IPS DF 6.9 (cell line): ENCODE data around the gene TPBGL.

Experiments used
- DNase-seq: peaks from one replicate; pipeline ENCODE4 v3.0.0-alpha.2; 2013; ENCODE audit warnings: low read depth, low spot score
- H3K27ac ChIP-seq: one replicate; pipeline ENCODE4 v1.5.1; 2013; ENCODE audit warnings: low read length, control low read depth
- H3K27me3 ChIP-seq: 2 replicates; pipeline ENCODE4 v1.6.1; 2013; ENCODE audit warnings: mild to moderate bottlenecking, low read length; ENCODE audit not compliant: control insufficient read depth, insufficient read depth
- H3K36me3 ChIP-seq: 2 replicates; pipeline ENCODE4 v1.6.1; 2013; ENCODE audit warnings: low read length; ENCODE audit not compliant: control insufficient read depth, insufficient read depth
- H3K4me1 ChIP-seq: 2 replicates; pipeline ENCODE4 v1.6.1; 2013; ENCODE audit warnings: low read length; ENCODE audit not compliant: control insufficient read depth, insufficient read depth
- H3K4me3 ChIP-seq: 2 replicates; pipeline ENCODE4 v1.5.1; 2013; ENCODE audit warnings: mild to moderate bottlenecking, low read length
- H3K9me3 ChIP-seq: 2 replicates; pipeline ENCODE4 v1.6.1; 2013; ENCODE audit warnings: low read length, inconsistent platforms; ENCODE audit not compliant: control insufficient read depth, insufficient read depth
- WGBS: extraction: QIAGEN DNeasy Blood & Tissue Kit; methylation state at CpG from one replicate; pipeline ENCODE4 v1.1.7; 2013; ENCODE audit warnings: mixed read lengths, missing lambda C conversion rate; ENCODE audit not compliant: insufficient read length, insufficient coverage; 5-methylcytosine and 5-hydroxymethylcytosine counted together

Gene TPBGL

GRCh38 chr11:75246006-75246670 is 5.6 kb downstream of the TPBGL start:
- H3K4me1 ChIP-seq, result peaks cover 3% of the 10 kb centered on the region; the same call in 1 of the 2 replicates
- no peak overlapping the region for H3K4me3 ChIP-seq
- H3K27me3 ChIP-seq, result peaks cover 19% of the 10 kb centered on the region
- no peak for DNase-seq
- no peaks in the 10 kb centered on the region for H3K36me3 ChIP-seq
- no peaks in the 10 kb centered on the region for H3K9me3 ChIP-seq
- WGBS, result no CpG with 5 or more reads among the region's 7 CpGs
- no peak overlapping the region for H3K27ac ChIP-seq

- Histone ChIP-seq H3K4me3 (no peak overlapping the region), H3K36me3 (no peaks in the 10 kb centered on the region), H3K27ac (no peak overlapping the region), H3K4me1 (peaks cover 3% of the 10 kb centered on the region; the same call in 1 of the 2 replicates), H3K9me3 (no peaks in the 10 kb centered on the region), H3K27me3 (peaks cover 19% of the 10 kb centered on the region)
- no peak for DNase-seq
- no CpG with 5 or more reads among the region's 11 CpGs for WGBS
These were observed 6.2 kb downstream of the TPBGL start for GRCh38 chr11:75246671-75247350.

GRCh38 chr11:75248924-75249256 is 8.3 kb downstream of the TPBGL start:
- no peaks in the 10 kb centered on the region for H3K4me1 ChIP-seq
- no peaks in the 10 kb centered on the region for H3K9me3 ChIP-seq
- WGBS, result no CpG with 5 or more reads among the region's 11 CpGs
- no peak overlapping the region for H3K4me3 ChIP-seq
- no peak for DNase-seq
- H3K36me3 ChIP-seq, result no peaks in the 10 kb centered on the region
- H3K27me3 ChIP-seq, result peaks cover 1% of the 10 kb centered on the region; the same call in 1 of the 2 replicates
- no peak overlapping the region for H3K27ac ChIP-seq

- WGBS, result no CpG with 5 or more reads among the region's 3 CpGs
- Histone ChIP-seq H3K9me3 (no peaks in the 10 kb centered on the region), H3K36me3 (no peaks in the 10 kb centered on the region), H3K27ac (no peak overlapping the region), H3K4me1 (no peaks in the 10 kb centered on the region), H3K27me3 (no peaks in the 10 kb centered on the region), H3K4me3 (no peak overlapping the region)
- no peak for DNase-seq
These were observed 9.1 kb downstream of the TPBGL start for GRCh38 chr11:75249704-75250103.

GRCh38 chr11:75254326-75254725 is 13.8 kb downstream of the TPBGL start:
- Histone ChIP-seq H3K36me3 (no peaks in the 10 kb centered on the region), H3K27me3 (no peaks in the 10 kb centered on the region), H3K9me3 (no peaks in the 10 kb centered on the region), H3K4me1 (no peaks in the 10 kb centered on the region), H3K4me3 (no peak overlapping the region), H3K27ac (no peak overlapping the region)
- DNase-seq, result no peak

- no peak overlapping the region for H3K27ac ChIP-seq
- no CpG with 5 or more reads among the region's 10 CpGs for WGBS
- H3K4me3 ChIP-seq, result no peak overlapping the region
- no peaks in the 10 kb centered on the region for H3K4me1 ChIP-seq
- H3K9me3 ChIP-seq, result no peaks in the 10 kb centered on the region
- H3K27me3 ChIP-seq, result no peaks in the 10 kb centered on the region
- DNase-seq, result no peak
- H3K36me3 ChIP-seq, result no peaks in the 10 kb centered on the region
These were observed 20.0 kb downstream of the TPBGL start for GRCh38 chr11:75260396-75261170.

GRCh38 chr11:75261902-75262361 is 21.4 kb downstream of the TPBGL start:
- H3K27ac ChIP-seq, result no peak overlapping the region
- H3K9me3 ChIP-seq, result no peaks in the 10 kb centered on the region
- H3K36me3 ChIP-seq, result no peaks in the 10 kb centered on the region
- WGBS, result no CpG with 5 or more reads among the region's 6 CpGs
- H3K4me3 ChIP-seq, result no peak overlapping the region
- no peaks in the 10 kb centered on the region for H3K4me1 ChIP-seq
- DNase-seq, result no peak
- H3K27me3 ChIP-seq, result no peaks in the 10 kb centered on the region

- no peak for DNase-seq
- H3K9me3 ChIP-seq, result no peaks in the 10 kb centered on the region
- no peaks in the 10 kb centered on the region for H3K36me3 ChIP-seq
- no CpG with 5 or more reads among the region's 4 CpGs for WGBS
- H3K4me3 ChIP-seq, result no peak overlapping the region
- peaks cover 2% of the 10 kb centered on the region; the same call in 1 of the 2 replicates for H3K4me1 ChIP-seq
- H3K27ac ChIP-seq, result no peak overlapping the region
- no peaks in the 10 kb centered on the region for H3K27me3 ChIP-seq
These were observed 21.9 kb downstream of the TPBGL start for GRCh38 chr11:75262436-75262835.

GRCh38 chr11:75262961-75263852 is 22.6 kb downstream of the TPBGL start:
- H3K27ac ChIP-seq, result no peak overlapping the region

GRCh38 chr11:75263944-75264349 is 23.4 kb downstream of the TPBGL start:
- Histone ChIP-seq H3K27me3 (no peaks in the 10 kb centered on the region), H3K4me1 (peaks cover 2% of the 10 kb centered on the region; the same call in 1 of the 2 replicates), H3K36me3 (no peaks in the 10 kb centered on the region), H3K4me3 (no peak overlapping the region), H3K9me3 (no peaks in the 10 kb centered on the region), H3K27ac (no peak overlapping the region)
- no peak for DNase-seq
- WGBS, result no CpG with 5 or more reads among the region's 4 CpGs

More at GRCh38 chr11:75262961-75263852, 22.6 kb downstream of the TPBGL start:
- no peaks in the 10 kb centered on the region for H3K27me3 ChIP-seq
- H3K36me3 ChIP-seq, result no peaks in the 10 kb centered on the region
- peaks cover 2% of the 10 kb centered on the region; the same call in 1 of the 2 replicates for H3K4me1 ChIP-seq
- no CpG with 5 or more reads among the region's 17 CpGs for WGBS
- H3K9me3 ChIP-seq, result no peaks in the 10 kb centered on the region
- no peak overlapping the region for H3K4me3 ChIP-seq
- DNase-seq, result no peak
